ENCODE data around the gene ADO.

The ADO gene

GRCh38 chr10:62805231-62806099 lies 945 bp downstream of the ADO start:
- H3K4me3 ChIP-seq (ENCODE audit: low read depth, low read length): peak overlapping the region; percentile 83
- no peak for DNase-seq (ENCODE audit: low read depth)
- no peak for TF ChIP-seq CTCF (IDR thresholded peaks at IDR 0.05; ENCODE audit: control insufficient read depth, extremely low read depth, insufficient read depth)

GRCh38 chr10:62806251-62806650 lies 1.7 kb downstream of the ADO start:
- H3K4me3 ChIP-seq (ENCODE audit: low read depth, low read length): peak overlapping the region; percentile 83
- TF ChIP-seq CTCF (IDR thresholded peaks at IDR 0.05; ENCODE audit: control insufficient read depth, extremely low read depth, insufficient read depth): no peak
- DNase-seq (ENCODE audit: low read depth): no peak

- DNase-seq (ENCODE audit: low read depth): no peak
- no peak for TF ChIP-seq CTCF (IDR thresholded peaks at IDR 0.05; ENCODE audit: control insufficient read depth, extremely low read depth, insufficient read depth)
- no peak overlapping the region for H3K4me3 ChIP-seq (ENCODE audit: low read depth, low read length)
Measured at GRCh38 chr10:62810156-62810902, 5.8 kb downstream of the ADO start.

- no peak for DNase-seq (ENCODE audit: low read depth)
- no peak overlapping the region for H3K4me3 ChIP-seq (ENCODE audit: low read depth, low read length)
- no peak for TF ChIP-seq CTCF (IDR thresholded peaks at IDR 0.05; ENCODE audit: control insufficient read depth, extremely low read depth, insufficient read depth)
Measured at GRCh38 chr10:62811159-62811875, 6.8 kb downstream of the ADO start.

GRCh38 chr10:62812672-62813439 lies 8.3 kb downstream of the ADO start:
- DNase-seq (ENCODE audit: low read depth): no peak
- TF ChIP-seq CTCF (IDR thresholded peaks at IDR 0.05; ENCODE audit: control insufficient read depth, extremely low read depth, insufficient read depth): no peak
- H3K4me3 ChIP-seq (ENCODE audit: low read depth, low read length): no peak overlapping the region

GRCh38 chr10:62813453-62813852 lies 8.9 kb downstream of the ADO start:
- no peak overlapping the region for H3K4me3 ChIP-seq (ENCODE audit: low read depth, low read length)
- no peak for TF ChIP-seq CTCF (IDR thresholded peaks at IDR 0.05; ENCODE audit: control insufficient read depth, extremely low read depth, insufficient read depth)
- no peak for DNase-seq (ENCODE audit: low read depth)

Measured in LNCaP clone FGC (cell line).